ENCODE results near the gene CACNA1S.

- TF ChIP-seq CTCF (IDR thresholded peaks at IDR 0.05; ENCODE audit: low read depth, low read length, poor library complexity, severe bottlenecking) (no peak), EZH2phosphoT487 (IDR thresholded peaks at IDR 0.05; ENCODE audit: borderline replicate concordance, low read length) (no peak)
Observed at GRCh38 chr1:201026234-201026633, 86.0 kb downstream of the CACNA1S start.
